ENCODE data around the gene PCBP2. TPM values are rescaled to one million over a fixed set of nuclear protein-coding genes. Genes with fewer than 3 reads are reported as not detected.

PCBP2 gene
- total and polyA plus RNA-seq, 7 donors, result 333 to 661 (median 403) TPM

DNA sequence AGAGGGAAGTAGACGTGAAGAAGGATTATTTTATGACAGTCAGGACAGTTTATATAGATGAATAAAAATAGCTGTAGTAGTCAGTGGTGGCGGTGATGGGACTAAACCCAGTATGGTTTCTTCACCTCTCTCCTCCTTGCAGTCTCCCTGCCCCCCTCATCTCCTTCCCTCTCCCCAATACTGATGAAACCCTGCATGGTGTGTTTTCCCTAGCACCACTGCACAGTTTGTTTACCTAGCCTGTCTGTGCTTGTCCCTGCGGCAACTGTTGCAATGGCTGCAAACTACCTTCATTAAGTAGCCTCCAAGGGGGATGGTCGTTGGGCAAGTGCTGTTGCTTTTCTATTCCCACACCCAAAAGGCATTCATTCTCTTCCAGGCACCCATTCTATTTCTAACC lies 14.7 kb downstream of the PCBP2 start:
- Histone ChIP-seq H3K36me3 (peaks cover 79 to 100% (median 98%) of the 10 kb centered on the region in 4 donors), H3K4me1 (peaks cover 0 to 8% (median 4%) of the 10 kb centered on the region in 4 donors), H3K27ac (no peak overlapping the region), H3K27me3 (no peaks in the 10 kb centered on the region), H3K9me3 (no peaks in the 10 kb centered on the region), H3K4me3 (no peak overlapping the region)
- WGBS, 2 donors, result 69 to 83% methylated on average over 4 of the region's 4 CpGs
- intact Hi-C loops (cut with DNase I), result no loop called here
- DNase-seq, result no peak
- TF ChIP-seq POLR2A (IDR thresholded peaks at IDR 0.05) (no peak), POLR2AphosphoS5 (IDR thresholded peaks at IDR 0.05) (no peak), EP300 (IDR thresholded peaks at IDR 0.05) (no peak)
- TF ChIP-seq, protein P1, sequence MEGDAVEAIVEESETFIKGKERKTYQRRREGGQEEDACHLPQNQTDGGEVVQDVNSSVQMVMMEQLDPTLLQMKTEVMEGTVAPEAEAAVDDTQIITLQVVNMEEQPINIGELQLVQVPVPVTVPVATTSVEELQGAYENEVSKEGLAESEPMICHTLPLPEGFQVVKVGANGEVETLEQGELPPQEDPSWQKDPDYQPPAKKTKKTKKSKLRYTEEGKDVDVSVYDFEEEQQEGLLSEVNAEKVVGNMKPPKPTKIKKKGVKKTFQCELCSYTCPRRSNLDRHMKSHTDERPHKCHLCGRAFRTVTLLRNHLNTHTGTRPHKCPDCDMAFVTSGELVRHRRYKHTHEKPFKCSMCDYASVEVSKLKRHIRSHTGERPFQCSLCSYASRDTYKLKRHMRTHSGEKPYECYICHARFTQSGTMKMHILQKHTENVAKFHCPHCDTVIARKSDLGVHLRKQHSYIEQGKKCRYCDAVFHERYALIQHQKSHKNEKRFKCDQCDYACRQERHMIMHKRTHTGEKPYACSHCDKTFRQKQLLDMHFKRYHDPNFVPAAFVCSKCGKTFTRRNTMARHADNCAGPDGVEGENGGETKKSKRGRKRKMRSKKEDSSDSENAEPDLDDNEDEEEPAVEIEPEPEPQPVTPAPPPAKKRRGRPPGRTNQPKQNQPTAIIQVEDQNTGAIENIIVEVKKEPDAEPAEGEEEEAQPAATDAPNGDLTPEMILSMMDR (IDR thresholded peaks at IDR 0.05), result no peak

DNA sequence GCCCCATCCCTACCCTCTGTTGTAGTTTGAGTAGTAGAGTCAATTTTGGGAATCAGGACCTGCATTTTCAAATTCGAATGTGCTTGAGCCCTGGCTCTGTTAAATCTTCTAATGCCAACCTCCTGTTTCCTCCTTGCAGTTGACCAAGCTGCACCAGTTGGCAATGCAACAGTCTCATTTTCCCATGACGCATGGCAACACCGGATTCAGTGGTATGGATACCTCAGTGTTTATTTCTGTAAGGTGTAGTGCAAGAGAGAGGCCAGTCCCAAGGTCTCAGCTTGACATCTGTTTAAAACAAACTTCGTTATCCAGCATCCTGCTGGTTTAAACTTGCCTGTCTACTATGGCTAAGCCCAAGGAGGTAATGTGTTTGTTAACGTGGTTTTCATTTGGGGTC lies 15.2 kb downstream of the PCBP2 start:
- Histone ChIP-seq H3K4me1 (peaks cover 0 to 9% (median 3%) of the 10 kb centered on the region in 4 donors), H3K36me3 (peaks cover 83 to 100% (median 98%) of the 10 kb centered on the region in 4 donors), H3K9me3 (no peaks in the 10 kb centered on the region), H3K4me3 (no peak overlapping the region), H3K27me3 (no peaks in the 10 kb centered on the region), H3K27ac (no peak overlapping the region)
- no peak for TF ChIP-seq EP300 (IDR thresholded peaks at IDR 0.05)
- TF ChIP-seq, protein P1 (IDR thresholded peaks at IDR 0.05), result no peak
- TF ChIP-seq POLR2AphosphoS5 (IDR thresholded peaks at IDR 0.05), result no peak
- no peak for TF ChIP-seq POLR2A (IDR thresholded peaks at IDR 0.05)
- no peak for DNase-seq
- WGBS, 2 donors, result 75 to 89% methylated on average over 5 of the region's 5 CpGs
- intact Hi-C loops (cut with DNase I), result no loop called here

DNA sequence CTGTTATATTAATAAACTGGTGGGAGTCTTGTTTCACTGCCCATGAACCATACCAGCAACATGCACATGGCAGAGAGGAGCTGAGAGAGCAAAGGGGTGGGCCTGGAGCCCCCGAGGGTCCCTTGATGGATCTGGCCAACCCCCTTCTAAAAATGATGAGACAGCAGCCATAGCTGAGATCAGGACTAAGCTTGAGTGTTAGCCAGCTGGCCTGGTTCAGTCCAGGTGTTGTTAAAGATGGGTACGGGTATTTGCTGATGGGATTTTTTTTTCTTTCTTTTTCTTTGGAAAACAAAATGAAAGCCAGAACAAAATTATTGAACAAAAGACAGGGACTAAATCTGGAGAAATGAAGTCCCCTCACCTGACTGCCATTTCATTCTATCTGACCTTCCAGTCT lies 16.0 kb downstream of the PCBP2 start:
- Histone ChIP-seq H3K9me3 (no peaks in the 10 kb centered on the region), H3K27me3 (no peaks in the 10 kb centered on the region), H3K4me3 (no peak overlapping the region), H3K27ac (no peak overlapping the region), H3K4me1 (peaks cover 0 to 16% (median 6%) of the 10 kb centered on the region in 4 donors), H3K36me3 (peaks cover 82 to 100% (median 95%) of the 10 kb centered on the region in 4 donors)
- 83 to 90% methylated on average over 2 of the region's 2 CpGs for WGBS, 2 donors
- no peak for TF ChIP-seq EP300 (IDR thresholded peaks at IDR 0.05)
- TF ChIP-seq, protein P1 (IDR thresholded peaks at IDR 0.05), result no peak
- TF ChIP-seq POLR2A (IDR thresholded peaks at IDR 0.05), result no peak
- no peak for TF ChIP-seq POLR2AphosphoS5 (IDR thresholded peaks at IDR 0.05)
- intact Hi-C loops (cut with DNase I), result no loop called here
- no peak for DNase-seq

DNA sequence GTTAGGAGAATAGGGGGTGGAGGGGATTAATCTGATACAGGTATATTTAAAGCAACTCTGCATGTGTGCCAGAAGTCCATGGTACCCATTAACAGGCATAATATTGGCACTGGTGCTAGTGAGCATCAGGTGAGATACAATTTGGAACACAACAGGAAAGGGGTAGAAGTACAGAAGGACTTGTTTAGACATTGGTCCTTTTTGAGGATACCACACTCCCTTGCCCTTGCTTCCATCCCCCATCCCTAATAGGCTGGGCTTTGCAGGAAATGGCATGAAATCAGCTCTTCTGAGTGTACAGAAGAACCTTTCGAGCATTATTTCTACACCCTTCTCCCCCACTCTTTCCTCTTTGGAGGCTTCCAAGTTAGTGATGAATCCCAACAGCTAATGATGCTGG lies 16.4 kb downstream of the PCBP2 start:
- no peak overlapping the region for H3K4me3 ChIP-seq
- TF ChIP-seq, protein P1 (IDR thresholded peaks at IDR 0.05), result no peak
- TF ChIP-seq EP300 (IDR thresholded peaks at IDR 0.05), result no peak
- TF ChIP-seq POLR2AphosphoS5 (IDR thresholded peaks at IDR 0.05), result no peak
- H3K27me3 ChIP-seq, result no peaks in the 10 kb centered on the region
- H3K4me1 ChIP-seq, result peaks cover 0 to 18% (median 8%) of the 10 kb centered on the region in 4 donors
- no peak for DNase-seq
- intact Hi-C loops (cut with DNase I), result no loop called here
- peaks cover 78 to 100% (median 94%) of the 10 kb centered on the region in 4 donors for H3K36me3 ChIP-seq
- no peak overlapping the region for H3K27ac ChIP-seq
- no peaks in the 10 kb centered on the region for H3K9me3 ChIP-seq
- 83 to 87% methylated on average over 1 of the region's 1 CpG for WGBS, 2 donors

DNA sequence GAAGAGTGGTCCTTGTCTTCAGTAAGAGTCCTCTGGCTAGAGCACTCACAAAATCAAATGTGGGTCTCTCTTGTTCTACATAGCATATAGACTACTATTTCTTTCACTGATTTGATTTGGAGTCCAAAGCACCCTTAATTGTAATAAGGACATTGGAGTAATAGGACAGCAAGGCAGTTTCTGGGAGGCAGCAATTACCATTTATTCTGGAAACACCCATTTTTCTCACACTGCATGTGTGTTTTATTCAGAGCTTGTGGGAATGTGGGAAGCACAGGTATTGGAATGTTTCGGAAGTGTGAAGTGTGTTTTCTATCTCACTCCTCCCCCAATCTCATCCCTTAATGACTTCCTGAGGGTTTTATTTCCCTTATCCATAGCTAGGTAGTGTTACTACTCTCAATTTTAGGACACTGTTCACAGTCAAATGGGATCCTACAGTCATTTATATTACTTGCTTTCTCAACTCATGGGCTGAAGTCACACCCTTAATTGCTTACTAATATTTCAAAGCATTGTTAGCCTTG lies 20.2 kb downstream of the PCBP2 start:
- peaks cover 0 to 33% (median 15%) of the 10 kb centered on the region in 4 donors for H3K4me1 ChIP-seq
- H3K27me3 ChIP-seq, result no peaks in the 10 kb centered on the region
- no peak overlapping the region for H3K27ac ChIP-seq
- no peaks in the 10 kb centered on the region for H3K9me3 ChIP-seq
- no peak overlapping the region for H3K4me3 ChIP-seq
- DNase-seq, result no peak
- intact Hi-C loops (cut with DNase I), result no loop called here
- 83 to 85% methylated on average over 1 of the region's 1 CpG for WGBS, 2 donors
- peaks cover 77 to 100% (median 87%) of the 10 kb centered on the region in 4 donors for H3K36me3 ChIP-seq
- no peak for TF ChIP-seq EP300 (IDR thresholded peaks at IDR 0.05)
- TF ChIP-seq, protein P1 (IDR thresholded peaks at IDR 0.05), result no peak
- TF ChIP-seq POLR2AphosphoS5 (IDR thresholded peaks at IDR 0.05), result no peak
- TF ChIP-seq POLR2A (IDR thresholded peaks at IDR 0.05), result no peak
